WERI-Rb-1 (cell line): Measurements from ENCODE around the gene SLC25A51.
A peak's percentile ranks its signal among the peaks of the same experiment; 100 is the strongest.
"Not testable (repeated sequence)": the region's sequence is repeated elsewhere in the genome, so short reads cannot be mapped to it uniquely, and the experiment has no call there.

Experiments used
- DNase-seq: peaks from one replicate; pipeline ENCODE4 v3.0.0-alpha.2; 2020
- H3K27ac ChIP-seq: fragments of 250-450 bp; sonication (Bioruptor Pico); 2 replicates; pipeline ENCODE4 v1.5.1; 2020; ENCODE audit warnings: mild to moderate bottlenecking, moderate library complexity
- H3K27me3 ChIP-seq: fragments of 250-450 bp; sonication (Bioruptor Pico); 2 replicates; pipeline ENCODE4 v1.5.1; 2021; ENCODE audit warnings: mild to moderate bottlenecking, low read depth, moderate library complexity; ENCODE audit not compliant: insufficient read depth, severe bottlenecking
- H3K36me3 ChIP-seq: fragments of 250-450 bp; sonication (Bioruptor Pico); 2 replicates; pipeline ENCODE4 v1.5.1; 2020; ENCODE audit warnings: mild to moderate bottlenecking, moderate library complexity
- H3K4me3 ChIP-seq: 2 replicates; pipeline ENCODE4 v1.5.1; 2011; ENCODE audit warnings: low read depth, mild to moderate bottlenecking, control low read depth, low read length
- H3K9me3 ChIP-seq: fragments of 250-450 bp; sonication (Bioruptor Pico); 2 replicates; pipeline ENCODE4 v1.5.1; 2021; ENCODE audit warnings: mild to moderate bottlenecking, moderate library complexity; ENCODE audit not compliant: severe bottlenecking
- CTCF ChIP-seq: IDR thresholded peaks from 2 replicates; pipeline ENCODE4 v1.5.1; 2011; ENCODE audit warnings: low read depth, mild to moderate bottlenecking, control low read depth, inconsistent platforms, low read length

Gene SLC25A51

GRCh38 chr9:37902796-37903646 lies 906 bp downstream of the SLC25A51 start:
- H3K4me3 ChIP-seq = peak overlapping the region; percentile 76
- TF ChIP-seq CTCF = no peak
- peaks cover 13% of the 10 kb centered on the region for H3K36me3 ChIP-seq
- peak overlapping the region; percentile 75 for H3K27ac ChIP-seq
- no peaks in the 10 kb centered on the region for H3K27me3 ChIP-seq
- no peaks in the 10 kb centered on the region for H3K9me3 ChIP-seq
- no peak for DNase-seq

- no peaks in the 10 kb centered on the region for H3K27me3 ChIP-seq
- peaks cover 18% of the 10 kb centered on the region for H3K36me3 ChIP-seq
- TF ChIP-seq CTCF = no peak
- no peak for DNase-seq
- H3K4me3 ChIP-seq = no peak overlapping the region
- no peak overlapping the region for H3K27ac ChIP-seq
- no peaks in the 10 kb centered on the region for H3K9me3 ChIP-seq
Measured at GRCh38 chr9:37902131-37902530, 1.8 kb downstream of the SLC25A51 start.

- Histone ChIP-seq H3K27me3 (no peaks in the 10 kb centered on the region), H3K9me3 (no peaks in the 10 kb centered on the region), H3K36me3 (peaks cover 39% of the 10 kb centered on the region), H3K4me3 (no peak overlapping the region), H3K27ac (no peak overlapping the region)
- DNase-seq = no peak
- no peak for TF ChIP-seq CTCF
Measured at GRCh38 chr9:37899041-37899440, 4.9 kb downstream of the SLC25A51 start.

- Histone ChIP-seq H3K27me3 (no peaks in the 10 kb centered on the region), H3K9me3 (no peaks in the 10 kb centered on the region), H3K4me3 (no peak overlapping the region), H3K27ac (no peak overlapping the region), H3K36me3 (peaks cover 49% of the 10 kb centered on the region)
- no peak for DNase-seq
- no peak for TF ChIP-seq CTCF
Measured at GRCh38 chr9:37897665-37898064, 6.3 kb downstream of the SLC25A51 start.

GRCh38 chr9:37892063-37892462 lies 11.9 kb downstream of the SLC25A51 start:
- no peaks in the 10 kb centered on the region for H3K27me3 ChIP-seq
- no peak overlapping the region for H3K4me3 ChIP-seq
- H3K9me3 ChIP-seq = no peaks in the 10 kb centered on the region
- no peak for DNase-seq
- TF ChIP-seq CTCF = no peak
- no peak overlapping the region for H3K27ac ChIP-seq
- peaks cover 50% of the 10 kb centered on the region for H3K36me3 ChIP-seq

- not testable (repeated sequence) for H3K27me3 ChIP-seq, H3K27ac ChIP-seq, H3K4me3 ChIP-seq, DNase-seq, H3K9me3 ChIP-seq
- H3K36me3 ChIP-seq = peaks cover 43% of the 10 kb centered on the region
Measured at GRCh38 chr9:37891042-37891441, 12.9 kb downstream of the SLC25A51 start.
